Measurements from ENCODE around the gene KCNJ14. TPM values are rescaled to one million over a fixed set of nuclear protein-coding genes. Genes with fewer than 3 reads are reported as not detected.

KCNJ14 gene
- total and polyA plus RNA-seq, 2 donors (not counting 3 experiments of a cell fraction or from before 2014, with no cell fraction given): 0.26 to 1.4 TPM

DNA sequence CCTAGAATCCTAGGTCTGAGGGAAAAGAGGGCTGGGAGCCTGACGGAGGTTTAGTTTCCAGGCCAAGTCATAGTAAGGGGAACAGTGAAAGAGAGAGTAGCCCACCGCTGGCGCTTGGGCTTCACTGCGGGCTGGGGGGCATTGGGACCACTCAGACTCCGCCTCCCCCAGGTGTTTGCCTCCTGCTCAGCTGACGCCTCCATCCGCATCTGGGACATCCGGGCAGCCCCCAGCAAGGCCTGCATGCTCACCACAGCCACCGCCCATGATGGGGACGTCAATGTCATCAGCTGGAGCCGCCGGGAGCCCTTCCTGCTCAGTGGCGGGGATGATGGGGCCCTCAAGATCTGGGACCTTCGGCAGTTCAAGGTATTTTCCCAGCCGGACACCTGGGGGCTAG lies 4.5 kb upstream of the KCNJ14 start:
- BruUV-seq (replicated peaks): no TSS peak
- H3K9me1 ChIP-seq (replicated peaks; ENCODE audit: control insufficient read depth, extremely low read depth, insufficient read depth, low read length): no peaks in the 10 kb centered on the region
- intact Hi-C loops (cut with micrococcal nuclease): no loop called here
- peaks cover 4 to 38% of the 10 kb centered on the region in 2 experiments for H3K36me3 ChIP-seq (ENCODE audit: control insufficient read depth in 2 of 2, extremely low read depth in 1 of 2, insufficient read depth in 2 of 2, low read length in 2 of 2)
- H3K9me3 ChIP-seq (replicated peaks; ENCODE audit: control insufficient read depth, insufficient read depth, low read length): no peaks in the 10 kb centered on the region
- ChIA-PET POLR2A (no interaction called here), CTCF (interaction anchor here (1.3 to 1.4 kb wide), 2 partner anchors 59 to 60 kb away, joined by 3 to 5 read pairs; partner anchors contain the start of gene KDELR1)
- no peak overlapping the region for H3K4me2 ChIP-seq (ENCODE audit: insufficient read depth, low read length)
- H3K4me3 ChIP-seq (replicated peaks in 1 of 3; ENCODE audit: insufficient read depth in 1 of 3, low read depth in 1 of 3, low read length in 3 of 3): no peak overlapping the region
- dilution Hi-C loops (cut with MboI; ENCODE audit: extremely low pct_ligation_motif_present, low sequenced_read_pairs): no loop called here
- no peak overlapping the region for H2AFZ ChIP-seq (ENCODE audit: low read depth, low read length)
- no peak overlapping the region for H3K27ac ChIP-seq (ENCODE audit: insufficient read depth, low read depth, low read length)
- FAIRE-seq (no peak), DNase-seq (ENCODE audit: low read depth, low spot score) (no peak)
- H3K4me1 ChIP-seq (ENCODE audit: control insufficient read depth, extremely low read depth, insufficient read depth, low read length): peaks cover 6% of the 10 kb centered on the region
- H4K20me1 ChIP-seq (replicated peaks; ENCODE audit: control insufficient read depth, extremely low read depth, insufficient read depth, low read length): no peaks in the 10 kb centered on the region
- H3K9ac ChIP-seq (replicated peaks; ENCODE audit: extremely low read depth, insufficient read depth, low read length): no peak overlapping the region
- H3K79me2 ChIP-seq (ENCODE audit: control insufficient read depth, insufficient read depth, low read length): peaks cover 16% of the 10 kb centered on the region
- H3K27me3 ChIP-seq (ENCODE audit: control insufficient read depth in 2 of 2, insufficient read depth in 2 of 2, low read length in 2 of 2): no peaks in the 10 kb centered on the region
- TF ChIP-seq FOS (IDR thresholded peaks at IDR 0.05; ENCODE audit: borderline replicate concordance, insufficient read depth, low read length) (no peak), POLR2AphosphoS5 (IDR thresholded peaks at IDR 0.05; ENCODE audit: insufficient read depth, low read depth, low read length) (no peak), GATA2 (IDR thresholded peaks at IDR 0.05; ENCODE audit: insufficient read depth, insufficient read length, low read depth, low read length) (no peak), MAX (IDR thresholded peaks at IDR 0.05; ENCODE audit: insufficient read depth, insufficient read length) (no peak), JUN (IDR thresholded peaks at IDR 0.05; ENCODE audit: borderline replicate concordance, insufficient read depth, insufficient read length, low read depth) (no peak), MYC (IDR thresholded peaks at IDR 0.05; ENCODE audit: low read depth, low read length) (no peak), EZH2 (IDR thresholded peaks at IDR 0.05; ENCODE audit: borderline replicate concordance, low read depth, low read length, severe bottlenecking) (no peak), POLR2A (IDR thresholded peaks at IDR 0.05; ENCODE audit: low read depth, low read length) (no peak)
- TF ChIP-seq, protein P1, sequence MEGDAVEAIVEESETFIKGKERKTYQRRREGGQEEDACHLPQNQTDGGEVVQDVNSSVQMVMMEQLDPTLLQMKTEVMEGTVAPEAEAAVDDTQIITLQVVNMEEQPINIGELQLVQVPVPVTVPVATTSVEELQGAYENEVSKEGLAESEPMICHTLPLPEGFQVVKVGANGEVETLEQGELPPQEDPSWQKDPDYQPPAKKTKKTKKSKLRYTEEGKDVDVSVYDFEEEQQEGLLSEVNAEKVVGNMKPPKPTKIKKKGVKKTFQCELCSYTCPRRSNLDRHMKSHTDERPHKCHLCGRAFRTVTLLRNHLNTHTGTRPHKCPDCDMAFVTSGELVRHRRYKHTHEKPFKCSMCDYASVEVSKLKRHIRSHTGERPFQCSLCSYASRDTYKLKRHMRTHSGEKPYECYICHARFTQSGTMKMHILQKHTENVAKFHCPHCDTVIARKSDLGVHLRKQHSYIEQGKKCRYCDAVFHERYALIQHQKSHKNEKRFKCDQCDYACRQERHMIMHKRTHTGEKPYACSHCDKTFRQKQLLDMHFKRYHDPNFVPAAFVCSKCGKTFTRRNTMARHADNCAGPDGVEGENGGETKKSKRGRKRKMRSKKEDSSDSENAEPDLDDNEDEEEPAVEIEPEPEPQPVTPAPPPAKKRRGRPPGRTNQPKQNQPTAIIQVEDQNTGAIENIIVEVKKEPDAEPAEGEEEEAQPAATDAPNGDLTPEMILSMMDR (IDR thresholded peaks at IDR 0.05; ENCODE audit: extremely low read depth in 1 of 2, insufficient read depth in 1 of 2, low read depth in 1 of 2, low read length in 2 of 2): no peak
